RPMI7951 (cell line): ENCODE measurements around the gene DHRS9. TPM values are rescaled to one million over a fixed set of nuclear protein-coding genes. Genes with fewer than 3 reads are reported as not detected.
"Not testable (repeated sequence)": the region's sequence is repeated elsewhere in the genome, so short reads cannot be mapped to it uniquely, and the experiment has no call there.

Experiments
- DNase-seq: peaks from one replicate; pipeline ENCODE4 v3.0.0-alpha.2; 2012; ENCODE audit warnings: low read depth
- total RNA-seq: library from RNA; depleted of rRNA; stranded (reverse); fragments of >200 nt; shearing (Covaris generic); gene quantifications from 2 replicates; pipeline ENCODE4 v1.2.3, GENCODE V29; 2014; rRNA removed

The DHRS9 gene
- not detected in 2 replicates for total RNA-seq

GRCh38 chr2:169069341-169069740 is at the start of gene DHRS9:
TSS of gene DHRS9 (plus strand) at chr2:169069563. CDS start at chr2:169081582, 12,019 bp downstream.
- DNase-seq = peak; percentile 13

GRCh38 chr2:169023161-169023560 is 46.2 kb upstream of the DHRS9 start:
- DNase-seq = no peak

GRCh38 chr2:169026056-169026455 is 43.3 kb upstream of the DHRS9 start:
- DNase-seq = no peak

GRCh38 chr2:169027234-169027633 is 42.1 kb upstream of the DHRS9 start:
- no peak for DNase-seq

GRCh38 chr2:169029341-169029740 is 40.0 kb upstream of the DHRS9 start:
- no peak for DNase-seq

- no peak for DNase-seq
Observed at GRCh38 chr2:169031202-169031601, 38.2 kb upstream of the DHRS9 start, which contains the start of gene ABCB11. TSS of gene ABCB11 (minus strand) at chr2:169031324. CDS start at chr2:169018125, 13,199 bp downstream.

- DNase-seq = peak; percentile 5
Observed at GRCh38 chr2:169034256-169034655, 35.1 kb upstream of the DHRS9 start.

- no peak for DNase-seq
Observed at GRCh38 chr2:169034984-169035544, 34.3 kb upstream of the DHRS9 start.

- no peak for DNase-seq
Observed at GRCh38 chr2:169035887-169036286, 33.5 kb upstream of the DHRS9 start.

GRCh38 chr2:169036736-169037440 is 32.5 kb upstream of the DHRS9 start:
- no peak for DNase-seq

GRCh38 chr2:169038338-169038757 is 31.0 kb upstream of the DHRS9 start:
- DNase-seq = no peak

- no peak for DNase-seq
Observed at GRCh38 chr2:169039702-169040101, 29.7 kb upstream of the DHRS9 start.

GRCh38 chr2:169041594-169041993 is 27.8 kb upstream of the DHRS9 start:
- DNase-seq = no peak

- no peak for DNase-seq
Observed at GRCh38 chr2:169042856-169043255, 26.5 kb upstream of the DHRS9 start.

- no peak for DNase-seq
Observed at GRCh38 chr2:169046440-169047151, 22.8 kb upstream of the DHRS9 start.

GRCh38 chr2:169047256-169048250 is 21.8 kb upstream of the DHRS9 start:
- no peak for DNase-seq

GRCh38 chr2:169049142-169049541 is 20.2 kb upstream of the DHRS9 start:
- DNase-seq = no peak

- DNase-seq = no peak
Observed at GRCh38 chr2:169050476-169051240, 18.7 kb upstream of the DHRS9 start.

- DNase-seq = not testable (repeated sequence)
Observed at GRCh38 chr2:169054575-169054974, 14.8 kb upstream of the DHRS9 start.

GRCh38 chr2:169064199-169064598 is 5.2 kb upstream of the DHRS9 start:
- not testable (repeated sequence) for DNase-seq

GRCh38 chr2:169065422-169065821 is 3.9 kb upstream of the DHRS9 start:
- no peak for DNase-seq
